ENCODE measurements around the gene ROR2.
"Not testable (repeated sequence)": the region's sequence is repeated elsewhere in the genome, so short reads cannot be mapped to it uniquely, and the experiment has no call there.

DNA sequence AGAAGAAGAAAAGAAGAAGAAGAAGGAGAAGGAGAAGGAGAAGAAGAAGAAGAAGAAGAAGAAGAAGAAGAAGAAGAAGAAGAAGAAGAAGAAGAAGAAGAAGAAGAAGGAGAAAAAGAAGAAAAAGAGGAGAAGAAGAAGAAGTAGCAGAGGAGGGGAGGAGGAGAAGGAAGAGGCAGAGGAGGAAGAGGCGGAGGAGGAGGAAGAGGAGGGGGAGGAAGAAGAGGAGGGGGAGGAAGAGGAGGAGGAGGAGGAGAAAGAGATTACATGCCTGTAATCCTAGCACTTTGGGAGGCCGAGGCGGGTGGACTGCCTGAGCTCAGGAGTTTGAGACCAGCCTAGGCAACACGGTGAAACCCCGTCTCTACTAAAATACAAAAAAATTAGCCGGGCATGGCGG is 315.2 kb downstream of the ROR2 start:
- TF ChIP-seq, protein P1, sequence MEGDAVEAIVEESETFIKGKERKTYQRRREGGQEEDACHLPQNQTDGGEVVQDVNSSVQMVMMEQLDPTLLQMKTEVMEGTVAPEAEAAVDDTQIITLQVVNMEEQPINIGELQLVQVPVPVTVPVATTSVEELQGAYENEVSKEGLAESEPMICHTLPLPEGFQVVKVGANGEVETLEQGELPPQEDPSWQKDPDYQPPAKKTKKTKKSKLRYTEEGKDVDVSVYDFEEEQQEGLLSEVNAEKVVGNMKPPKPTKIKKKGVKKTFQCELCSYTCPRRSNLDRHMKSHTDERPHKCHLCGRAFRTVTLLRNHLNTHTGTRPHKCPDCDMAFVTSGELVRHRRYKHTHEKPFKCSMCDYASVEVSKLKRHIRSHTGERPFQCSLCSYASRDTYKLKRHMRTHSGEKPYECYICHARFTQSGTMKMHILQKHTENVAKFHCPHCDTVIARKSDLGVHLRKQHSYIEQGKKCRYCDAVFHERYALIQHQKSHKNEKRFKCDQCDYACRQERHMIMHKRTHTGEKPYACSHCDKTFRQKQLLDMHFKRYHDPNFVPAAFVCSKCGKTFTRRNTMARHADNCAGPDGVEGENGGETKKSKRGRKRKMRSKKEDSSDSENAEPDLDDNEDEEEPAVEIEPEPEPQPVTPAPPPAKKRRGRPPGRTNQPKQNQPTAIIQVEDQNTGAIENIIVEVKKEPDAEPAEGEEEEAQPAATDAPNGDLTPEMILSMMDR (IDR thresholded peaks at IDR 0.05): not testable (repeated sequence)
- TF ChIP-seq EP300 (IDR thresholded peaks at IDR 0.05; ENCODE audit: low read depth): not testable (repeated sequence)
